GM19328 (cell line): ENCODE measurements around the gene JRKL.

ENCODE experiments used
- ATAC-seq: cut with Tn5 transposase; IDR thresholded peaks from one replicate; pipeline ENCODE4 v1.9.1; 2021; ENCODE audit warnings: mild to moderate bottlenecking, moderate library complexity; ENCODE audit not compliant: unreplicated experiment

JRKL gene

DNA sequence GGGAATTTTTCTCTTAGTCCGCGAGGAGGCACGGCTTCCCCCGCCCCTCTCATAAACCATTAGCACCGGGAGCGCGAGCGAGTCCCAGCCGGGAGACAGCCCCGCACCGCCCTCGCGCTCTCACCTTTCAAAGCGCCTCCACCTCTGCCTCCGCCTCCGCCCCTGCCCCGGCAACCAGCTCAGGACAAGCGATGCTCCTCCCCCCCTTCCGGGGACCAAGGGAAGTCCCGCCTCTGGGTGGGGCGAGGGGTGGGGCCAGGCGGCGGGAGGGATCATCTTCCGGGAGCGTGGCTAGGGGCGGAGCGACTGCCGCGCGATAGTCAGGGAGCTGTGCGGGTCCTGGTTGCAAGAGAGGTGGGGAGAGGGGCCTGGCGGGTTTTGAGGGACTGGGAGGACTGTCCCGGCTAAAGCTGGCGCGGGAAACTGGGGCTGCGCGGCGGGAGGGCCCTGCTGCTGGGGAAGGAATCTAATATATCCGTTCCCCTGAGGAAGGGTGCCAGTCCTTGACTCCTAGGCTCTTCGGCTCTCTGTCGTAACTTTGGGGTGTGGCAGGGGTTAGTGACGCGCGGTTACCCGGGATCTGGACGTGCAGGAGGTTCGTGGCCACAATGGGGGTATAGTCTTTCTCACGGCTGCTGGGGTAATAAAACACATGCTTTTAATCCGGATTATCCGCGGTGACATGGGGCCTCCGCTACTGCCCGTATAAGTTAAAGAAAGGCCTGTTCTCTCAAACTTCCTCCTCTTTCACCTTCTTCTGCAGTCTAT, at the start of gene JRKL, which contains the start of gene CCDC82:
TSS of gene JRKL (plus strand) at position 294 of the 768 bp plus-strand sequence. CDS start 637 bp downstream, outside the sequence.
TSS of gene CCDC82 (minus strand) at position 193 of the 768 bp plus-strand sequence. CDS start 5,165 bp downstream, outside the sequence.
- ATAC-seq: peak; percentile 93

DNA sequence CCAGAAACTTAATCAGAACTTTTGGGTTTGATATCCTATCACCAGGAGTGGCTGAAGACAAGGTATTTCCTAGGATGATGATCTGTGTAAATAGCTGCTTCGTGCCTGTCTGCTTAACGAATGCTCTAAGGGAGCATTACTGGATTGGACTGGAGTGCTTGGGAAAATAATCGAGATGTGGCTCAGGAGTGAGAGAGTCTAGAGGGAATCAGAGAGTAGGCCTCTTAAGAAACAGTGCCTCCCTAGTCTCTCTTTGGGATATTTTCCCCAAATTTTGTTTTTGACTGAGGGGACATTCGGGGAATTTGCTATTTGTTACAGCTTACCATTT, 49.3 kb upstream of the JRKL start:
- no peak for ATAC-seq

- peak; percentile 27 for ATAC-seq
These were observed 48.4 kb upstream of the JRKL start for GRCh38 chr11:96341211-96342013.

DNA sequence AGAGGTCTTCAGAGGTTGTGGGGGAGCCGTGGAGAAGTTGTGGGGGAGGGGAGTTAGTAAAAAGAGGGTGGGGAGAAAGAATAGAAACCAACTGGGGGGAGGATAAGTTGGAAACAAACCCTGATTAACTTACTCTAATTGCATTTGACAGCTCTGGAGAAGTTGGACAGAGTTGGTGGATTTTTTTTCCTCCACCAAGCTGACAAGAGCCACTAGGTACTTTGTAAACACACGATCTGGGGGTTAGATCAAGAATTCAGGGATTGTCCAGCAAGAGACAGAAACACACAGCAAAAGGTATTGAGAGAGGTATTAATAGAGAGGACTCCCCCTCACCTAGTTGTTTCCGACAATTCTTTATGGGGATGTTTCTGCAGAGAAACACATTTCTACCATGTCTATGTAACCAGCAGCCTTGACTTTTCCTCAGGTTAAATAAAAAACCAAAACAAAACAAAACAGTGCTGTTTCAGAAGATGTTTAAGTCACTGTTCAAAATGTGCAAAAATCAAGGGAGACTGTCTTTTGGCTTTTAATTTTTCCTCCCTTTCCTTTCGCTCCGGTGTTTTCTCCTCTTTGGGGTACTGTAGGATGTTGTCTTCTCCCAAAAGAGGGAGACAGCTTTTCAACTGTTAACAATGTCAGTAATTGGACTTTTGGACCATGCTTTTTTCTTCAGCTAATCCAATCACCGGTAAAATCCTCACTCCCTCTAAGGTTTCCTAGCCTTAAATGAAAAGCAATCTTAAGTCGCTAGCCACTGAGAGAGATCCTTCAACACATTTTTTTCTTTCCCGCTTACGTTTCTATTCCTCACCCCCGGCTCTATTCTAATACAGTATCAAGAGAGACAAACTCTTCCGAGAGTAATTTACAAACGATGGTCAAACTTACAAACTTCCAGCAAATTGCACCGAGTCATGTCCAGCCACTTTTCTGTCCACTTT, 47.5 kb upstream of the JRKL start:
- no peak for ATAC-seq

- peak; percentile 66 for ATAC-seq
These were observed 46.7 kb upstream of the JRKL start, which contains the start of gene MAML2 for GRCh38 chr11:96342961-96343711. Gene MAML2 (minus strand): TSS chr11:96343195. CDS start chr11:96341895, 1,300 bp downstream.

DNA sequence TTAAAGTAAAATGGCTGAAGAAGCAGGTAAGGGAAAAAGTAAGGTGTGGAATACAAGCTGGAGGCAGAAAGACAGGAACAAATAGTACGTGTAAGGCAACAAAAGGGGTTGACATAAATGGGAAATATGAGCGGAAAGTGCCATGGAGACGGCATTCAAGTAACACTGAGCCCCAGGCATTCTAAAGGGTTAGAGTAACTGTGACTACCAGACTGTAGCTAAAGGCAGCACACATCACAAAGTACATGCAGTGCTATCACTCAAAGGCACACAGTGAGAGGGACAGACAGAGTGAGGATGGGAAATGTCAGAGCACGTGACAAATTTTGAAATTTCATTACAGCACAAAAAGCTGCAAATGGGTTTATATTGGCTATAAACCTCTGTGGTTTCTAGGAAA, 33.0 kb upstream of the JRKL start:
- ATAC-seq: no peak

GRCh38 chr11:96357794-96358193, 32.0 kb upstream of the JRKL start:
- no peak for ATAC-seq

GRCh38 chr11:96358321-96358720, 31.5 kb upstream of the JRKL start:
- no peak for ATAC-seq

DNA sequence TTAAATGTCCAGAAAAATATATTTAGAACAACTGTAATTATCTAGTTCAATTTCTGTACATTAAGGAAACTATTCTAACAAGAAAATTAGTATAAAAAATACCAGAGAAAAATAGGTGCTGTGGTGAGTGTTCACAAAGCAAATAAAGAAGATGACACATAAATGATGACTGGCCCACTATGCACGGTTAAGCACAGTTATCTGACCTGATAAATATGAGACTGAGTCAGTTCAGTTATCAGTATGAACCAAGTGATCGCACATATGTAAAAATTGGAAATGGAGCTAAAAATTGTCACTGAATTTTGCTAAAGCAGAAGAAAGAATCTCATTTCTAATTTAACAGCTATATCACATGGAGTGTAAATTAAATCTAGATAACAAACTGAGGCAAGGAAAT, 28.0 kb upstream of the JRKL start:
- ATAC-seq: no peak

- ATAC-seq: no peak
These were observed 24.3 kb upstream of the JRKL start for GRCh38 chr11:96365493-96365892.

- ATAC-seq: no peak
These were observed 23.8 kb upstream of the JRKL start for GRCh38 chr11:96366024-96366423.

- no peak for ATAC-seq
These were observed 22.5 kb upstream of the JRKL start for GRCh38 chr11:96367342-96367741.

DNA sequence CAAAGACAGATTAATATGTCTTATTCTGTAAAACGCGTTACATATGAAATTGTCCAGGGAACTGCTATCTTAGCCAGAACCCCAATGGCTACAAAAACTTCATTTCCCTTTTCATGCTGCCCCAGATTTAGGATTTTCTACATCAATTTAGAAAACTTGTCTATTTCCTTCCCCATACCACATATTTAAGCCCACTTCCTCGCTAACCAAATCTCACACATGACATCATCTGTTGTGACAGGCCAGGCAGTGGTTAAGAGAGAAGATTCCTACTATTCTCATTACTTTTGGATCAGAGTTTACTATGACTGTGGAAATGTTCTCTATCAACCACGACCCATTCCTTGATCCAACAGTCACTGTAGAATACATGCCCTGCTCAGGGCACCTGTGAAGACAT, 16.0 kb upstream of the JRKL start:
- no peak for ATAC-seq

- ATAC-seq: no peak
These were observed 13.0 kb upstream of the JRKL start for GRCh38 chr11:96376796-96377195.

GRCh38 chr11:96384156-96384555, 5.7 kb upstream of the JRKL start:
- ATAC-seq: no peak

- no peak for ATAC-seq
These were observed 4.6 kb upstream of the JRKL start for GRCh38 chr11:96385187-96385586.

DNA sequence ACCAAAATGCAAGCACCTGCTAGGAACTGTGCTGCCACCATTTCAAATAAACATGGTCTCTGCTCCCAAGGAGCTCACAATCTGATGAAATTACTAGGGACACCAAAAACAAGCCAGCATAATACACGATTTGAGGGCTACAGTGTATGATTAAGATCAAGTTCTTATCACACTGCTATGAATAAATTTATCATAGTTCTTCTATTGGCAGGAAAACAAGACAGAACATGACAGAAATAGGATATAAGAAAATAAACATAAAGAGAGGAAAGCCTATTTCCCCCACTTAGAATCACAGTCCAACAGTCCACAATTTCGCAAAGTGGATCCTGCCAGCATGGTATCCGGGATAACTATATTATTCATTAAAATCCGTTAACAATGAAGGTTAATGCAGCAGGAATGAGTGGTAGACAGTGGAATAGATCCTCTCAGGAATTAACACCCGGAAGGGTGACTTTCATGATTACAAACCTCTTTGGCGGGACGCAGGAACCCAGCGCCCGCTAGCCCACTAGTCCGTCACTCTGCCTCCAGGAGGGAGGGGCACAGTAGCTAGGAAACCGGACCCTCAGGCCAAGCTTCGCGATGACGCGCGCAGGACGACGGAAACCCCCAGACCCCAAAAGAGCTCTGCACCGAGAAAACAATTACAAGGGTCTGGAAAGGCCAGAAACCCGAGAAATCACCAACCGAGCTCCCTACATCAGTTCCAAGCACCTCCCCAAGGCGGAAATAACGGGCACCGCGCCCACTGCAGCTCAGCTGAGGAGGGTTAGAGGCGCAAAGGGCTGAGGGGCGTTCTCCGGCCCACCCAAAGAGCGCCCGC, 708 bp upstream of the JRKL start:
- peak; percentile 43 for ATAC-seq

DNA sequence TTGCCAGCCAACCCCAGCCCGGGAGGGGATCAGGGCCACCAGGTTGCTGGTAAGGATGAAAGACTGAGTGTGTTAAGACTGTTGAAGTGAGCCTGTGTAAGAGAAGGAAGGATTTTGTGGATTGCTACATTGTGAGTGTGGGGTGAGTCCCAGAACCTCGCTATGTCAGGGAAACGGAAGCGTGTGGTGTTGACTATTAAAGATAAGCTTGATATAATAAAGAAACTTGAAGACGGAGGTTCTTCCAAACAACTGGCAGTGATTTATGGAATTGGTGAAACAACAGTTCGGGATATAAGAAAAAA, 627 bp downstream of the JRKL start:
- ATAC-seq: no peak

GRCh38 chr11:96391698-96392307, 2.0 kb downstream of the JRKL start:
- no peak for ATAC-seq
